BJ (cell line): Measurements from ENCODE around the gene PPP1R9A. TPM values are rescaled to one million over a fixed set of nuclear protein-coding genes. Genes with fewer than 3 reads are reported as not detected.

ENCODE experiments used
- CTCF ChIA-PET: fragments of 350-600 bp; formaldehyde crosslinking; extraction: SDS; loops from one replicate; lab custom pipeline; 2021; ENCODE audit warnings: antibody characterized with exemption, inconsistent platforms; lab: Yijun Ruan, JAX
- POLR2A ChIA-PET: fragments of 300-600 bp; sonication (Branson Sonifier 250); formaldehyde crosslinking; extraction: SDS; loops from one replicate; lab custom pipeline; 2021; ENCODE audit warnings: antibody characterized with exemption; lab: Charles Lee
- DNase-seq: peaks from one replicate; pipeline ENCODE4 v3.0.0-alpha.2; 2011; ENCODE audit warnings: low read depth
- H3K27me3 ChIP-seq: 2 replicates; pipeline ENCODE4 v1.6.0; 2011; ENCODE audit warnings: low read length; ENCODE audit not compliant: control insufficient read depth, insufficient read depth
- H3K36me3 ChIP-seq: 2 replicates; pipeline ENCODE4 v1.5.1; 2011; ENCODE audit warnings: low read length; ENCODE audit not compliant: control insufficient read depth, insufficient read depth
- H3K4me3 ChIP-seq: 2 replicates; pipeline ENCODE4 v1.5.1; 2011; ENCODE audit warnings: low read depth, mild to moderate bottlenecking, control low read depth, low read length
- CTCF ChIP-seq: IDR thresholded peaks from 2 replicates; pipeline ENCODE4 v1.5.1; 2011; ENCODE audit warnings: low read depth, mild to moderate bottlenecking, control low read depth, inconsistent platforms, low read length, moderate library complexity; ENCODE audit not compliant: insufficient read depth
- polyA plus RNA-seq: library from polyadenylated mRNA; depleted of rRNA; stranded (reverse); fragments of >200 nt; gene quantifications from 2 replicates; pipeline ENCODE4 v1.2.3, GENCODE V29; 2011

Gene PPP1R9A
- polyA plus RNA-seq, 1 experiment: 0.09 TPM

GRCh38 chr7:94890216-94890615, 17.2 kb upstream of the PPP1R9A start:
- DNase-seq: no peak
- Histone ChIP-seq H3K27me3 (no peaks in the 10 kb centered on the region), H3K4me3 (no peak overlapping the region), H3K36me3 (no peaks in the 10 kb centered on the region)
- TF ChIP-seq CTCF: no peak
- POLR2A ChIA-PET: no interaction called here
- CTCF ChIA-PET: no interaction called here

- POLR2A ChIA-PET: no interaction called here
- DNase-seq: no peak
- CTCF ChIA-PET: no interaction called here
- H3K36me3 ChIP-seq: no peaks in the 10 kb centered on the region
- no peak overlapping the region for H3K4me3 ChIP-seq
- TF ChIP-seq CTCF: no peak
- no peaks in the 10 kb centered on the region for H3K27me3 ChIP-seq
Observed at GRCh38 chr7:94893661-94894060, 13.7 kb upstream of the PPP1R9A start.

GRCh38 chr7:94897541-94897940, 9.9 kb upstream of the PPP1R9A start:
- POLR2A ChIA-PET: no interaction called here
- CTCF ChIA-PET: interaction anchor here (0.6 kb wide), 1 partner anchor 78 kb away, joined by 3 read pairs; no protein-coding TSS in a partner anchor
- DNase-seq: no peak
- Histone ChIP-seq H3K4me3 (no peak overlapping the region), H3K27me3 (no peaks in the 10 kb centered on the region), H3K36me3 (no peaks in the 10 kb centered on the region)
- TF ChIP-seq CTCF: no peak

- no peak for TF ChIP-seq CTCF
- no peak for DNase-seq
- POLR2A ChIA-PET: no interaction called here
- CTCF ChIA-PET: no interaction called here
- Histone ChIP-seq H3K4me3 (no peak overlapping the region), H3K27me3 (no peaks in the 10 kb centered on the region), H3K36me3 (no peaks in the 10 kb centered on the region)
Observed at GRCh38 chr7:94898340-94898739, 9.1 kb upstream of the PPP1R9A start.

- ChIA-PET POLR2A (no interaction called here), CTCF (no interaction called here)
- TF ChIP-seq CTCF: no peak
- DNase-seq: no peak
- Histone ChIP-seq H3K4me3 (no peak overlapping the region), H3K36me3 (no peaks in the 10 kb centered on the region), H3K27me3 (no peaks in the 10 kb centered on the region)
Observed at GRCh38 chr7:94901981-94902380, 5.4 kb upstream of the PPP1R9A start.
